Ammon's horn (tissue), 1 donor: ENCODE results near the gene MAP7D1.
"Not testable (repeated sequence)": the region's sequence is repeated elsewhere in the genome, so short reads cannot be mapped to it uniquely, and the experiment has no call there.

Source experiments
- DNase-seq: peaks from one replicate; pipeline ENCODE4 v3.0.0-alpha.2; 2016; ENCODE audit warnings: low spot score

Gene MAP7D1

DNA sequence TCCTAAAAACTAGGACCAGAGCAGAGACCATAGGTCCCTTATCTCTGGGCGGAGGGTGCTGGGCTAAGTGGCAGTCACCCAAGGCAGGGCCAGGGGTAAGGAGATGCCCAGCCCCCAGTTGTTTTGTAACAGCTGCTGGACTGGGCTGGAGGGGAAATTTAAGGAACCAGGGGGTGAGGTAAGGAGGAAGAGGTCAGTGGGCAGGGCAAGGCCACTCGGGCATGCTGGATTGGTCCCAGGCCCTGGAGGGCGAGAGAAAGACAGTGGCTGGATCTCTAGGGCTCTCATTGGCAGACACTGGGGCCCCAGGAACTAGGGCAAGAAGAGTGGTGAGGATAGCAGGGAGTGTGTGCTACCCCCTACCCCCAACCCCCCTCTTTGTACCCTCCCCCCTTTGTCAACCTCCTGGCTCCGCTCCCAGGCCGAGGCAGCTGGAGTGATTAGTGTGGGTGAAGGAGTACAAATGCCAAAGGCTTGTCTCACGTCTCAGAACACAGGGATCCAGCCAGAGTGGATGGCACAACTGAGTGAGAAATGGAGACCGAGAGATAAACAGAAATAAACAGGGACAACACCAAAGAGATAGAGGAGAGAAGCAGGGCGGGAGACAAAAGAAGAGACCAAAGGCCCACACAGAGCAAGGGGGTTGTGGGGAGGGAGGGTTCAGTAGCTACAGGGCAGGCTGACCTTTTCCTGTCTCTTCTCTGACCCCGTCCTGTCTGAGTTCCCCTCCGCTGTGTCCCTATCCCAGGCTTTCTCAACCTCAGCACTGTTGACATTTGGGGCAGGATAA, 47.8 kb downstream of the MAP7D1 start:
- peak; percentile 79 for DNase-seq

- no peak for DNase-seq
These were observed 48.5 kb downstream of the MAP7D1 start for GRCh38 chr1:36204347-36204909.

- DNase-seq: no peak
These were observed 50.4 kb downstream of the MAP7D1 start for GRCh38 chr1:36206323-36206858.

DNA sequence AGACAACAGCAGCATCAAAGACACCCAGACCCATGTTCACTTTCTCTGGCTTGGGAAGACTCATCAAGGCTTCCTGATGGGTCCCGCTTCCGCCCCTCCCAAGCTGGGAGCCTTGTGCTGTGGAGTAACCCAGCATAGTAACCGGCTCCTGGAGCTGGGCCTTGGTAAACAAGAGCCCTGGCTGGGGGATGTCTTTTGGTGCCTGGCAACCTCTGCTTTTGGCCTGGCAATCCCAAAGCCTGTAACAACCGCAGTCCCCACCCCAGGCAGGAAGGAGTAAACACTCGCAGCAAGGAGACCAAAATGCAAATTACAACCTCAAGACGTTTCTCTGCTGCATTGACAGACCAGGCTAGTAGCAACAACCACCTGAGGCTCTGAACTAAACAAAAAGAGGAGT, 51.4 kb downstream of the MAP7D1 start:
- DNase-seq: peak; percentile 65

- no peak for DNase-seq
These were observed 53.2 kb downstream of the MAP7D1 start for GRCh38 chr1:36208978-36209703.

- no peak for DNase-seq
These were observed 55.3 kb downstream of the MAP7D1 start for GRCh38 chr1:36211307-36211706.

DNA sequence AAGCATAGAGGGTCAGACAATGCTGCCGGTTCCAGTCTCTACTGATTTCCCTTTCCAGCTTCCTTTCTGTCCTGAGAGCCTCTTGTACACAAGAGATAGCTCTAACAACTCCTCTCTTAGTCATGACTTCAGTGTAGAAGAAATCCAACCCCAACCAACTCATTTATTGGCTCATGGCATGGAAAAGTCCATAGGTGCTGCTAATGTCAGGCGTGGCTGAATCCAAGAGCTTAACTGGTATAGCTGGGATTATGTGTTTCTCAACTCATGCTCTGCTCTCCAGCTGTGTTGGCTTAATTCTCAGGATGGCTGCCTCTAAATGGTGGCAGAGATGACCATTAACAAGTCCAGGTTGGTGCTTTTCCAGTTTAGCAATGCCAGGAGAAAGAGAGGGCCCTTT, 55.9 kb downstream of the MAP7D1 start:
- no peak for DNase-seq

GRCh38 chr1:36212782-36213181, 56.8 kb downstream of the MAP7D1 start:
- DNase-seq: no peak

DNA sequence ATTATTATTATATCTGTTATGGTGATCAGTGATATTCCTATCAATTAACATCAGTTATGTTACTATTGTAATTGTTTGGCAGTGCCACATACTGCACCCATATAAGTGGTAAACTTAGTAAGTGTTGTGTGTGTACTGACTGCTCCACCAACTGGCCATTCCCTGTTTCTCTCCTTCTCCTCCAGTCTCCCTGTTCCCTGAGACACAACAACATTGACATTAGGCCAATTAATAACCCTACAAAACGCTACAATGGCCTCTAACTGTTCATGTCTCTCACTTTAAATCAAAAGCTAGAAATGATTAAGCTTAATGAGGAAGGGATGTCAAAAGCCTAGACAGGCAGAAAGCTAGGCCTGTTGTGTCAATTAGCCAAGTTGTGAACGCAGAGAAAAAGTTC, 61.7 kb downstream of the MAP7D1 start:
- DNase-seq: peak; percentile 86

DNA sequence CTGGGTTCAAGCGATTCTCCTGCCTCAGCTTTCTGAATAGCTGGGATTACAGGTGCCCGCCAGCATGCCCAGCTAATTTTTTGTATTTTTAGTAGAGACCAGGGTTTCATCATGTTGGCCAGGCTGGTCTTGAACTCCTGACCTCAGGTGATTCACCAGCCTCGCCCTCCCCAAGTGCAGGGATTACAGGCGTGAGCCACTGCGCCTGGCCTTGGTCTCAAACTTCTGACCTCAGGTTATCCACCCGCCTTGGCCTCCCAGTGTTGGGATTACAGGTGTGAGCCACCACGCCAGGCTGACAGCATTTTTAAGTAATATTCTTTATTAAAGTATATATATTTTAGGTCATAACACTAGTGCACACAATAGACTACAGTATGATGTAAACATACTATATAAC, 65.9 kb downstream of the MAP7D1 start:
- not testable (repeated sequence) for DNase-seq

- DNase-seq: no peak
These were observed 66.8 kb downstream of the MAP7D1 start for GRCh38 chr1:36222481-36223380.

- DNase-seq: peak; percentile 41
These were observed 67.5 kb downstream of the MAP7D1 start for GRCh38 chr1:36223381-36223995.

DNA sequence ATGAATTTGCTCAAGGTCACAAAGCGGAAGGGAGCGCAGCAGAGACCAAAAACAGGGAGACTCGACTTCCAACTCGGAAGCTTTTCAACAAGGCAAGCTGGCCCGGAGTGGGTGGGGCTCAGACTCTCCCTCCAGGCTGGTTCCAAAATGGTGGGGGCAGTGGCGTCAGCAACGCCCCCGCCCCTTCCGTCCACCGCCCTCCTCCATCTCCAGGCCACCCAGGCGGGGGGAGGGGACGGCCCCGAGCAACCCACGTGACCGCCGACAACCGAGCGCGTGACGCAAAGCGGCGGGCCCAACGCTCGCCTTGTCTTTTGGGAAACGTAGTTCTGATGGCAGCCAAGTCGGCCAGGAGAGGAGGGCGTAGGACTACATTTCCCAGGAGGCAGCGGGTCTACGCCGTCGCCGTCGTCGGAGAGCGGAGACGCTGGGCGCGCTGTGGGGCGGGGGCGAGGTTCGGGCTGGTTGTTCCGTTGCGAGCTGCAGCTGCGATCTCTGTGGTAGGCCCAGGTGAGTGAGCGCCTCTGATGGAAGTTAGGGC, 68.1 kb downstream of the MAP7D1 start, which contains the start of gene THRAP3:
THRAP3 (plus strand) TSS at position 448 of the 541 bp plus-strand sequence. CDS start 58,121 bp downstream, outside the sequence.
- DNase-seq: peak; percentile 100

GRCh38 chr1:36224537-36225282, 68.8 kb downstream of the MAP7D1 start:
- DNase-seq: no peak

DNA sequence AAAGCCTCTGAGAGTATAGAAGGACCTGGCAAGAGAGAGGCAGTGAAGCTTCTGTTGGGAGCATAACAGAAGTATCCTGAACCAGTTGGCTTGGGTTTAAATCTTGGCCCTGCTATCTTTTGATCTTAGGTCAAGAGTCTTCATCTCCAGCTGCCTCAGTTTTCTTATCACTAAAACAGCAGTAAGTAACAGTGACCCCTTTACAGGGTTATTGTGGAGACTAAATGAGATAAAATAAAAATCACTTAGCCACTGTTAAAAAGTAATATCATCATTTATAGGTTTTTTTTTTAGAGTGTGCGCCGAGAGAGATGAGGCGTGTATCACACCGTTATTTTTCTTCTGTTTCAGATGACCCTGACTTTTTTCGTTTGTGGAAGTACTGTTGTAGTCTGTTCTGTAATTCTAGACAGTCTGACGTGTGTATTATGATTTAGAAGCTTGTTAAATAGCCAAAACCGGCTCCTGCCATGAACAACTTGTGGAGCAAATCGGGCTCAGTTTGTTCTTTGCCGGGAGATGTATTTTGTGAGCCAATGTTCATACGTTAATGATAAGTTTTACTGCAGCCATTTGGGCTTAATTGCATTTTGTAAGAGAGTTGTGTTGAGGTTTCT, 69.4 kb downstream of the MAP7D1 start:
- DNase-seq: no peak

- DNase-seq: not testable (repeated sequence)
These were observed 74.3 kb downstream of the MAP7D1 start for GRCh38 chr1:36230279-36230678.
